Neural progenitor cell (in vitro differentiated cells): Measurements from ENCODE around the gene DDOST.

Experiments used
- EZH2 ChIP-seq: fragments of 200-600 bp; sonication (generic); IDR thresholded peaks from 2 replicates; pipeline ENCODE4 v1.6.1; 2017; ENCODE audit warnings: antibody characterized with exemption, mild to moderate bottlenecking, moderate library complexity
- EZH2phosphoT487 ChIP-seq: fragments of 200-600 bp; sonication (generic); IDR thresholded peaks from 2 replicates; pipeline ENCODE4 v1.6.1; 2017; ENCODE audit warnings: antibody characterized with exemption
- TF ChIP-seq, protein P1 (sequence below): fragments of 200-600 bp; sonication (generic); IDR thresholded peaks from 2 replicates; pipeline ENCODE4 v1.5.1; 2017; ENCODE audit warnings: antibody characterized with exemption, mild to moderate bottlenecking

DNA sequence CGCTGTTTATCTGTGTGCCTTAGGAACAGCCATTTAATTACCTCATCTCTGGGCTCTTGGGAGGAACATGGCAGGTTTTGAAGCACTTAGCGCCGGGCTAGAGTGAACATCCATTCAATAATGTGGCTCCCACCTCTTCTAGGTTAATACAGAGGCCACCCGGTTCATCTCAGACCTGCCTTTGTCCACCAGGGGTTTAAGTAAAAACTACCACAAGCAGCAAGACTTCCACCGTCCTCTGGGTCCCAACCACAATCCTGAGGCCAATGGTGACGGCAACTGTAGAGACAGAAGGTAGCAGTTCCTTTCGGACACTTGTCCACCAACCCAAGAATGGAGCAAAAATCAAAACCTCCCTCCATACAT, 924 bp upstream of the DDOST start:
- TF ChIP-seq, protein P1, sequence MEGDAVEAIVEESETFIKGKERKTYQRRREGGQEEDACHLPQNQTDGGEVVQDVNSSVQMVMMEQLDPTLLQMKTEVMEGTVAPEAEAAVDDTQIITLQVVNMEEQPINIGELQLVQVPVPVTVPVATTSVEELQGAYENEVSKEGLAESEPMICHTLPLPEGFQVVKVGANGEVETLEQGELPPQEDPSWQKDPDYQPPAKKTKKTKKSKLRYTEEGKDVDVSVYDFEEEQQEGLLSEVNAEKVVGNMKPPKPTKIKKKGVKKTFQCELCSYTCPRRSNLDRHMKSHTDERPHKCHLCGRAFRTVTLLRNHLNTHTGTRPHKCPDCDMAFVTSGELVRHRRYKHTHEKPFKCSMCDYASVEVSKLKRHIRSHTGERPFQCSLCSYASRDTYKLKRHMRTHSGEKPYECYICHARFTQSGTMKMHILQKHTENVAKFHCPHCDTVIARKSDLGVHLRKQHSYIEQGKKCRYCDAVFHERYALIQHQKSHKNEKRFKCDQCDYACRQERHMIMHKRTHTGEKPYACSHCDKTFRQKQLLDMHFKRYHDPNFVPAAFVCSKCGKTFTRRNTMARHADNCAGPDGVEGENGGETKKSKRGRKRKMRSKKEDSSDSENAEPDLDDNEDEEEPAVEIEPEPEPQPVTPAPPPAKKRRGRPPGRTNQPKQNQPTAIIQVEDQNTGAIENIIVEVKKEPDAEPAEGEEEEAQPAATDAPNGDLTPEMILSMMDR: no peak
- TF ChIP-seq EZH2phosphoT487: no peak
- TF ChIP-seq EZH2: no peak
